HG02973 (cell line): Measurements from ENCODE around the gene CACNA2D3.

Experiments
- ATAC-seq: cut with Tn5 transposase; IDR thresholded peaks from one replicate; pipeline ENCODE4 v1.9.1; 2021; ENCODE audit warnings: moderate library complexity; ENCODE audit not compliant: unreplicated experiment

CACNA2D3 gene

DNA sequence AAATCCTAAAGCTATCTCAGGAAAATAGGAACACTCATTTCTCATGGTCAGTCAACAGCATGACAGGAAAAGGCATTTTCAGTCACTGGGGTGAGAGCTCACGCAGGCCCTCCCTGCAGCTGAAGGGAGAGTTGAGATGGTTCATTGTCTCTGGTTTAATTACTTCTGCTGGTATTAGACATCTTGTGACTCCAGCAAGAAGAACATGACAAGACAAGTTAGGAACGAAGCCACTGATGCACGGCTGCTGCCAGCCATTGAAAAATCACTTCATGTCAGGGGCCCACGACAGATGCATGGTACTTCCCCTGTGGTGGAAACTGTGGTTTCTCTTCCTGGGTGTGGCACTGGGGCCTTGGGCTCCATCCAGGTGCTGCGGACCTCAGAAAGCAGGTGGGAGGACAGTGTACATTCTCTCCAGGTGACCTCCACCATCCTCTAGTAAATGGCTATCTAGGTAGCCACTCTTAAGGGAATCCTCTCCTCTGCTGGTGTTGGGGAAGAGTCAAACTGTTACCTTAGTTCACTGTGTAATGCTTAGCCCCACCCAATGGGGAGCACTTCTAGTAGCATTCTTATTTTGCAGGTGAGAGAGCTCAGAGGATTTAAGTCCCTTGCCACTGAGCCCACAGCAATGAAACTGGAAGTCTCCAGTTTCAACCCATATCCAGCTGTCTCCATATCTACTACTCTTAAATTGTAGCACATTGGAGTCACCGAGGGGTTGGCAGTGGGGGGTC, 531.3 kb downstream of the CACNA2D3 start:
- no peak for ATAC-seq

GRCh38 chr3:54654776-54655175, 532.4 kb downstream of the CACNA2D3 start:
- no peak for ATAC-seq

- ATAC-seq = no peak
Measured at GRCh38 chr3:54659347-54659746, 537.0 kb downstream of the CACNA2D3 start.

DNA sequence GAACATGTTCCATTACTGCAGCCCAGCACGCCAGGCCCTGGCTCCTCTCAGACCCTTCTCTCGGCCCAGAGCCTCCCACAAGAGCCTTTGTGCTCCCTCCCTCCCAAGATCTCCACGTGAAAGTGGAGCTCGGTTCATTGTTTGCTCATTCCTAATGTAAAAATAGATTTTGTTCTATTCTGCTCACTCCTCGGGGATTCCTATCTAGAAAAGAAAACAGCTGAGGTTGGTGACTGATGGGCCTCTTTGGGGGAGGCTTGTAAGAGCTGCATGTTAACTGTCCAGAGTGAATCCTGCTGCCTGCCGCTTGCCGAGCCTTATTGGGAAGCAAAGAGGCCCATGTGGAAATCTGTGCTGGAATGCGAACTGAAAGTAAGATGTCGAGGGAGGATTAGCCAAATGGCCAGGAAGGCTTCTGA, 538.4 kb downstream of the CACNA2D3 start:
- no peak for ATAC-seq

GRCh38 chr3:54661151-54661550, 538.8 kb downstream of the CACNA2D3 start:
- ATAC-seq = no peak

- no peak for ATAC-seq
Measured at GRCh38 chr3:54663501-54664011, 541.2 kb downstream of the CACNA2D3 start.

DNA sequence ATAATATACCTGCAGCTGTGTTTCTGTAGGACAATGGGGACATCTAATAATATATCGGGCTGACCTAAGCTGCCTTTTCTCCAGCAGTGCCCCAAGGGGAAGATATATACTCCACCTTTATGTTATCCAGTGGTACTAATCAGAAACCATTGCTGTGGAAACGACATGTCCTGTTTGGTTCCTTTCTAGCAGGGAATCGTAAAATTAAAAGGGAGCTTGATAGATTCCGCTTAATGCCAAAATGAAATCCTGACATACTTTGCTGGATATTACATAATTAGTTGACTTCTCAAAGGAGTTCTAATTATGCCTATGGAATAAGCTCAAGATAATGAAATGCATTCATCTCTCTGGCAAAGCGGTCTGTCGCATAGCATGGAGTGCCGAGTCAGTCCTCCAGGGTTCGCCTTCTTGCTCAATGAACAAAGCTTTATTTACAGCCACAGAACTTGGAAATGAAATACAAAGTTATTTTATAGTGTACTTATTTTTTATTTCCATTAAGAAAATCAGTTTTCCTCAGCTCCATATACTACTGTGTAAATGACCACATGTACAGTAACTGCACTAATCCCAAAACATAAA, 542.8 kb downstream of the CACNA2D3 start:
- no peak for ATAC-seq

GRCh38 chr3:54668236-54668635, 545.9 kb downstream of the CACNA2D3 start:
- no peak for ATAC-seq

GRCh38 chr3:54670201-54671000, 548.0 kb downstream of the CACNA2D3 start:
- no peak for ATAC-seq

- no peak for ATAC-seq
Measured at GRCh38 chr3:54671511-54671910, 549.2 kb downstream of the CACNA2D3 start.

- no peak for ATAC-seq
Measured at GRCh38 chr3:54676087-54676486, 553.7 kb downstream of the CACNA2D3 start.

DNA sequence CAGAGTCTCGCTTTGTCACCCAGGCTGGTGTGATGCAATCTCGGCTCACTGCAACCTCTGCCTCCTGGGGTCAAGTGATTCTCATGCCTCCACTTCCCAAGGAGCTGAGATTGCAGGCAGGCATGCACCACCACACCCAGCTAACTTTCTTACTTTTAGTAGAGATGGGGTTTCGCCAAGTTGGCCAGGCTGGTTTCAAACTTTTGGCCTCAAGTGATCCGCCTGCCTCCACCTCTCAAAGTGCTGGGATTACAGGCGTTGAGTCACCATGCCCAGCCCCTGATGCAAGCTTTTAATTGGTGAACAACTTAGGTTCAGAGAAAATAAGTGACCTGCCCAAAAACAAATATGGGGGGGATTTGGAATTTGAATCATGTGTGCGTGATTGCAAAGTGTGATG, 559.4 kb downstream of the CACNA2D3 start:
- no peak for ATAC-seq

DNA sequence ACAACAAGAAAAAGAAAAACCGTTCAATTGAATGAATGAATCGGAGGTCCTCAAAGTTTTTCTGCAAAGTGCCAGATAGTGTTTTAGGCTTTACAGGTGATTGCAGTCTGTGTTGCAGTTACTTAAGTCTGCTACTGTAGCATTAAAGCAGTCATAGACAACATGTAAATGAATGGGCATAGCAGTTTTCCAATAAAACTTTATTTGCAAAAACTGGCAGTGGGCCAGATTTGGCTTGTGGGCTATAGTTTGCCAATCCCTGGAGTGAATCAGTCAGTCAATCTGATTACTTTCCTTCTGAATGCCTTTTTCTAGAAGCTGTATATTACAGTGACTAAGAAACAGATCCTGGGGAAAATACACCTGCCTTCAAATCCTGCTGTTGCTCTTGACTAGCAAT, 562.9 kb downstream of the CACNA2D3 start:
- no peak for ATAC-seq

DNA sequence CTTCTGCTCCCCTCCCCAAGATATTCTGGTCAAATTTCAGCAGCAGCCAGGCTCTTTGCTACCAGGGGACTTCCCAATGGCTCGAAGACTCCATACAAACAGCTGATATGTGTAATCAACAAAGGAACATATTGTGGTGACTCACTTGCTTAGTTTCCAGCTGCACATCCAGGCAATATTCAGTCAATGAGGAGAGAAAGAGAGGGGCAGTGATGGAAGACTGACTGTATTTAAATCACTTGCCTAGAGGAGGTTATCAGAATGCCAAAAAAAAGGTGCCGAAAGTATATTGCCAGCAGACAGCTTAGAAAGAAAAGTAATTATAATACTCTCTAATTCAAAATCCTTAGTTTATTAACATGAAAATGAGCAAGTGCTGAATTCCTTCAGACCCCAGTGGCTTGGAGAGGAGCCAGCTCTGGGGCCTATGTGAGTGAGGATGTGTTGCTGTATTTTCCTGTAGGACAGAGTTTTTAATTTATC, 569.0 kb downstream of the CACNA2D3 start:
- ATAC-seq = no peak

DNA sequence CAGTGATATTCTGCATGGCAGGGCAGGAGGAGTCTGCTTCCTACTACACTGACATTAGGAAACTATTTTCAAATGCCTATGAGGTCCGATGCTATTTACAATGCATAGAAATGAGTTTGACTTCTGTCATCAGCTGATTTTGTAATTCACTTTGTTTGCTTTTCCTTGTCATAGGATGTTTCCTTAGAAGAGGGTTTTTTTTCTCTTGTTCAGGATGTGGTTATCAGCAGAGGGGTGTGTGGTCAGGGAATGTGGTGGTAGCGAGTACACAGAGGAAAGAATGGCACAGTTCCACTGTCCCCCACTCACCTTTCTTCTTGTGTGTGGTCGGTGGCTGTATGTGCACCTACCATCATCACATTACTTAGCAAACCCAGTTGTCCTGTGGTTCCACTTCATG, 574.0 kb downstream of the CACNA2D3 start:
- no peak for ATAC-seq

DNA sequence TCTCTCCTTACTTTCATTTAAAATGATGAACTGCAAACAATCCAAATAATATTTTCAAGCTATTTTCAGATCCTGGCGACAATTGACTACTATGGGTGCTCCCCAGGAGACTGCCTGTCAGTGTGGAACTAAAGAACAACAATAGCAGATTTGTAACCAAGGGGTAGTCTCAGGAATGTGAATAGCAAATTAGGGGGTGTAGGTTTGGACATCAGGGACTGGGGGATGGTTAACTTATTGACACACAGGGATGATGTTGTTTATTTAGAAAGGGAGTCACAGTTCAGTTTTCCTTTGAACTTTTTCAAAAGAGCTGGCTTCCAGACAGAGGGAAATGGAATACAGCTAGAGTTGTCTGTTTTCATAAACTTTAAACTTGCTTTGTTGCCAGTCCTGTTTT, 575.7 kb downstream of the CACNA2D3 start:
- ATAC-seq = no peak

DNA sequence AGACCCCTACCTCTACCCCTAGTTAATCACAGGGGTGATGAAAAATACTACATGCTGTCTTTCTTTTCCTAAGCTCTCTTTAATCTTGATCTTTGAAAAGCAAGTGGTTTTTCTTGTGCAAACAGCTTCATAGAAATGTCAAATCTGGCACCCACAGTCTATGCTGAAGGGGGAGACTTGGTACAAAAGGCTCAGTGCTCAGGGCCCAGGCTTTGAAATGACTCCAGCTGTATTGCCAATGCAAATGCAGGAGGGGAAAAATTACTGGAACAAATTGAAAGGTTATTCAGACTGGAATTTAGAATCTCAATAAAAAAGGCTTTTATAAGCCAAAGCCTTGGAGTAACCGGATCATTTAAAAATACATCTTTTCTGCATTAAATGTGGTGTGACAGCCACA, 581.6 kb downstream of the CACNA2D3 start:
- no peak for ATAC-seq

DNA sequence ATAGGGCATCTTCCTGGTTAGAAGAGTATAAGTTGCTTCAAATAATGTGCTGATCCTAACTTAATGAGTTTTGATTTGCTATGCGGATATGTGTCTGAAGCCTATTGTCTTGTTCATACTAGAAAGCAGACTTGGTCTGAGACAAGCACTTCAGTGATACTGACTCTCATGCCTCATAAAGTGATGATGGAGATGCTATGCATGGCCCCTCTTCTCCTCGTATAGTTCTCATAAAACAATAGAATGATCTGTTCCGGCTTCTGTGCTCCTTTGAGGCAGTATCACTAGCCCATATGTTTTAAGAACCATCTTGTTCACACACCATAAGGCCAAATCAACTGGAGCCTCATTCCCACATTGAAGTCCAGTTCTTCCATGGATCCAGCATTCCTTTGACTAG, 583.4 kb downstream of the CACNA2D3 start:
- no peak for ATAC-seq

DNA sequence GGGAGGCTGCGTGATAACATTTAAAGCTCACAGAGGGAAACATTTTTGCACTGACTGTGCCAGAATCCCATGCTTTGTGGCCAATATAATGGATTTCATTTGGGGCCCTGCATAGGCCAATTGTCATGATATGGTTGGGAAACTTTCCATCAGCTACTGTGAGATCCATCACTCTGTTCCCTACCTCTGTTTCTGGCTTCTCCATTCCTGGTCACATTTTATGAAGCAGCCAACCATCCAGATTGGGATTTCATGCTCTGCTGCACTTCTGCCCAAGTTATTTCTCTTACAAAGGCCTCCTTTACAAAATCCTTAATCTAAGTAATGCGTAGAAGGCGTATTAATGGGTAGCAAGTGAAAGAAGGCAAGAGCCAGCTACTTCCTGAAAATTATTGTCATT, 584.4 kb downstream of the CACNA2D3 start:
- ATAC-seq = no peak

GRCh38 chr3:54709785-54710184, 587.4 kb downstream of the CACNA2D3 start:
- ATAC-seq = no peak

DNA sequence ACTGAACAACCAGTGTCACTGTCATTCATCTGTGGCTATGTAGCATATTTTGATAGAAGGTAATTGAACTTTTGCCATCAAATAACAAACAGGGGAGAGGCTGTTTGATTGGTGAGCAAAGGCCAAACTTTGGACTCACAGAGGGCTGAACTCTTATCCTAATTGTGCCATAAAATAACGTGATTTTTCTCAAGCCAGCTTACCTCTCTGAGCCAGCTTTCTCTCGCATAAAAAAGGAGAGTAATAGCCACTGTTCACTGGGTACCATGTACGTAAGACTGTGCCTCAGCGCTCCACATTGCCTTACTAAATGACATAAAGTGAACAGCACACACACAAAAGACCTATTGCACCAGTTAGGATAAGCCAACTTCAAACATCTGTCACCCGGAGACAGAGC, 588.6 kb downstream of the CACNA2D3 start:
- no peak for ATAC-seq

- ATAC-seq = no peak
Measured at GRCh38 chr3:54712539-54712938, 590.2 kb downstream of the CACNA2D3 start.
